NCI-H82 treated with DMSO at 0.1 percent for 48 hours (cell line): ENCODE data around the gene AGAP3.

Source experiments
- DNase-seq: peaks from one replicate; lab custom pipeline; 2025; ENCODE audit not compliant: unreplicated experiment; lab: John Stamatoyannopoulos, UW

Gene AGAP3

GRCh38 chr7:151073990-151074389, 12.3 kb upstream of the AGAP3 start:
- no peak for DNase-seq

GRCh38 chr7:151074817-151075661, 11.2 kb upstream of the AGAP3 start:
- DNase-seq = no peak

- no peak for DNase-seq
Observed at GRCh38 chr7:151075662-151075971, 10.7 kb upstream of the AGAP3 start.

GRCh38 chr7:151075978-151076426, 10.3 kb upstream of the AGAP3 start:
- DNase-seq = no peak

GRCh38 chr7:151076863-151077704, 9.2 kb upstream of the AGAP3 start:
- DNase-seq = no peak

GRCh38 chr7:151077705-151078232, 8.5 kb upstream of the AGAP3 start:
- no peak for DNase-seq

- DNase-seq = no peak
Observed at GRCh38 chr7:151078233-151079040, 7.8 kb upstream of the AGAP3 start.

- DNase-seq = no peak
Observed at GRCh38 chr7:151079199-151079910, 6.9 kb upstream of the AGAP3 start.

GRCh38 chr7:151080067-151080521, 6.2 kb upstream of the AGAP3 start:
- DNase-seq = no peak

GRCh38 chr7:151080522-151081169, 5.6 kb upstream of the AGAP3 start, which contains the start of gene FASTK:
TSS of gene FASTK (minus strand) at chr7:151080809. CDS start at chr7:151080766, 43 bp downstream.
- DNase-seq = peak; percentile 65

GRCh38 chr7:151081170-151082101, 4.8 kb upstream of the AGAP3 start:
- DNase-seq = no peak

- no peak for DNase-seq
Observed at GRCh38 chr7:151082141-151083070, 3.9 kb upstream of the AGAP3 start.

- peak; percentile 44 for DNase-seq
Observed at GRCh38 chr7:151083071-151083823, 3.0 kb upstream of the AGAP3 start, which contains the start of gene TMUB1. TSS of gene TMUB1 (minus strand) at chr7:151083493. CDS start at chr7:151082563, 930 bp downstream.

- no peak for DNase-seq
Observed at GRCh38 chr7:151083824-151084160, 2.5 kb upstream of the AGAP3 start.

GRCh38 chr7:151085329-151085690, 965 bp upstream of the AGAP3 start:
- no peak for DNase-seq

GRCh38 chr7:151086802-151087244, 548 bp downstream of the AGAP3 start:
- no peak for DNase-seq
